GM23338 (cell line): ENCODE data around the gene TENM3. TPM values are rescaled to one million over a fixed set of nuclear protein-coding genes. Genes with fewer than 3 reads are reported as not detected.

ENCODE experiments used
- ATAC-seq: fragments of 200-7000 bp; cut with Tn5 transposase; 3 replicates; pipeline ENCODE4 v1.9.1; 2020
- DNase-seq: peaks from one replicate; pipeline ENCODE4 v3.0.0-alpha.2; 2015; ENCODE audit warnings: low spot score
- H2AFZ ChIP-seq: fragments of 200-600 bp; sonication (generic); 2 replicates; pipeline ENCODE4 v1.8.0; 2016; ENCODE audit warnings: antibody characterized with exemption, mild to moderate bottlenecking, moderate library complexity
- H3F3A ChIP-seq: fragments of 200-600 bp; sonication (generic); replicated peaks from 2 replicates; pipeline ENCODE4 v1.8.0; 2017; ENCODE audit warnings: antibody characterized with exemption, mixed run types, low read depth
- H3K27ac ChIP-seq: fragments of 200-600 bp; sonication (generic); 2 replicates; pipeline ENCODE4 v1.6.1; 2016; ENCODE audit warnings: low read depth
- H3K27me3 ChIP-seq: fragments of 200-600 bp; sonication (generic); 2 replicates; pipeline ENCODE4 v1.8.0; 2016; ENCODE audit warnings: mild to moderate bottlenecking, mixed run types, moderate library complexity; ENCODE audit not compliant: insufficient read depth
- H3K36me3 ChIP-seq: fragments of 200-600 bp; sonication (generic); 2 replicates; pipeline ENCODE4 v1.8.0; 2016; ENCODE audit warnings: mild to moderate bottlenecking; ENCODE audit not compliant: insufficient read depth
- H3K4me1 ChIP-seq: fragments of 200-600 bp; sonication (generic); 2 replicates; pipeline ENCODE4 v1.8.0; 2016; ENCODE audit warnings: mild to moderate bottlenecking, moderate library complexity; ENCODE audit not compliant: insufficient read depth
- H3K4me2 ChIP-seq: fragments of 200-600 bp; sonication (generic); 2 replicates; pipeline ENCODE4 v1.7.1; 2017; ENCODE audit warnings: mixed run types
- H3K4me3 ChIP-seq: fragments of 200-600 bp; sonication (generic); 2 replicates; pipeline ENCODE4 v1.6.1; 2016; ENCODE audit warnings: mixed run types
- H3K79me2 ChIP-seq: fragments of 200-600 bp; sonication (generic); replicated peaks from 2 replicates; pipeline ENCODE4 v1.8.0; 2017; ENCODE audit warnings: mild to moderate bottlenecking; ENCODE audit not compliant: insufficient read depth
- H3K9me2 ChIP-seq: fragments of 200-600 bp; sonication (generic); 2 replicates; pipeline ENCODE4 v1.8.0; 2017; ENCODE audit not compliant: insufficient read depth
- H4K20me1 ChIP-seq: fragments of 200-600 bp; sonication (generic); replicated peaks from 2 replicates; pipeline ENCODE4 v1.8.0; 2017; ENCODE audit warnings: mild to moderate bottlenecking; ENCODE audit not compliant: insufficient read depth
- H3K27ac Mint-ChIP-seq: 2 replicates; pipeline ENCODE4 v1.8.0; 2020; ENCODE audit warnings: inconsistent platforms, mild to moderate bottlenecking, moderate library complexity, mixed read lengths
- H3K27me3 Mint-ChIP-seq: 3 replicates; pipeline ENCODE4 v1.8.0; 2022; ENCODE audit warnings: low read depth, mild to moderate bottlenecking, moderate library complexity, mixed read lengths, inconsistent platforms; ENCODE audit not compliant: insufficient read depth, poor library complexity
- H3K36me3 Mint-ChIP-seq: 3 replicates; pipeline ENCODE4 v1.8.0; 2021; ENCODE audit warnings: low read depth, mild to moderate bottlenecking, inconsistent platforms, moderate library complexity, mixed read lengths
- H3K4me1 Mint-ChIP-seq: 3 replicates; pipeline ENCODE4 v1.8.0; 2020; ENCODE audit warnings: mild to moderate bottlenecking, inconsistent platforms, mixed read lengths
- H3K4me3 Mint-ChIP-seq: 3 replicates; pipeline ENCODE4 v1.8.0; 2021; ENCODE audit warnings: moderate library complexity, mild to moderate bottlenecking, inconsistent platforms, mixed read lengths
- H3K9me3 Mint-ChIP-seq: 3 replicates; pipeline ENCODE4 v1.8.0; 2020; ENCODE audit warnings: moderate library complexity, mild to moderate bottlenecking, inconsistent platforms, mixed read lengths
- CREB1 ChIP-seq: fragments of 250-450 bp; sonication (Bioruptor Pico); IDR thresholded peaks from 2 replicates; pipeline ENCODE4 v1.5.0; 2020; ENCODE audit warnings: low read depth, mild to moderate bottlenecking, moderate library complexity
- CTCF ChIP-seq, 2 experiments: fragments of 200-600 bp in 1 of 2; sonication (generic) in 1 of 2; conservative IDR thresholded peaks; 2 replicates each; pipeline versions ENCODE4 v1.5.1 to v1.6.1; 2016 to 2017; ENCODE audit warnings: antibody characterized with exemption in 2 of 2, low read depth in 2 of 2, mild to moderate bottlenecking in 2 of 2, moderate library complexity in 1 of 2
- NANOG ChIP-seq: IDR thresholded peaks from 2 replicates; pipeline ENCODE4 v1.6.1; 2016; ENCODE audit warnings: antibody characterized with exemption, borderline replicate concordance
- POLR2AphosphoS5 ChIP-seq: IDR thresholded peaks from 2 replicates; pipeline ENCODE4 v1.6.1; 2016; ENCODE audit warnings: antibody characterized with exemption, low read depth
- REST ChIP-seq: IDR thresholded peaks from one replicate; pipeline ENCODE4 v1.6.1; 2018; ENCODE audit warnings: antibody characterized with exemption; ENCODE audit not compliant: unreplicated experiment
- ZNF331 ChIP-seq: fragments of 250-450 bp; sonication (Bioruptor Pico); IDR thresholded peaks from 2 replicates; pipeline ENCODE4 v1.5.0; 2020; ENCODE audit warnings: low read depth, mild to moderate bottlenecking, moderate library complexity
- ZNF462 ChIP-seq: fragments of 250-450 bp; sonication (Bioruptor Pico); IDR thresholded peaks from 2 replicates; pipeline ENCODE4 v1.5.0; 2020; ENCODE audit warnings: mild to moderate bottlenecking, moderate library complexity
- polyA plus RNA-seq: library from polyadenylated mRNA; unstranded; fragments of >200 nt; fragmentation: Nextera tagmentation; extraction: Ambion mirVana; gene quantifications from 2 replicates; pipeline ENCODE4 v1.2.1, GENCODE V29; 2016
- total RNA-seq: library from RNA; depleted of rRNA; stranded (reverse); fragments of >200 nt; shearing (Covaris generic); gene quantifications from 2 replicates; pipeline ENCODE4 v1.2.3, GENCODE V29; 2014

Gene TENM3
- total and polyA plus RNA-seq, 2 experiments from 2014 or later: 22.2 to 128 TPM

- TF ChIP-seq CTCF (conservative IDR thresholded peaks at IDR 0.05; ENCODE audit: low read depth in 2 of 2) (no peak), REST (no peak), ZNF462 (CRISPR knock-in tag) (no peak)
These were observed 543.8 kb downstream of the TENM3 start (continued) for GRCh38 chr4:182786991-182787390.

GRCh38 chr4:182788201-182788600 lies 545.0 kb downstream of the TENM3 start:
- no peaks in the 10 kb centered on the region for H3K4me1 Mint-ChIP-seq
- Histone ChIP-seq H3F3A (no peaks in the 10 kb centered on the region), H3K4me1 (no peaks in the 10 kb centered on the region; the same call in 1 of the 2 replicates), H3K79me2 (no peaks in the 10 kb centered on the region), H3K27ac (no peak overlapping the region), H4K20me1 (no peaks in the 10 kb centered on the region), H3K4me2 (no peak overlapping the region), H3K4me3 (no peak overlapping the region), H3K36me3 (peaks cover 9% of the 10 kb centered on the region; the same call in 1 of the 2 replicates), H3K9me2 (no peaks in the 10 kb centered on the region), H2AFZ (no peak overlapping the region), H3K27me3 (no peaks in the 10 kb centered on the region)
- peaks cover 27% of the 10 kb centered on the region for H3K9me3 Mint-ChIP-seq
- H3K36me3 Mint-ChIP-seq: peaks cover 45% of the 10 kb centered on the region
- H3K27ac Mint-ChIP-seq: no peak overlapping the region
- DNase-seq: no peak
- no peaks in the 10 kb centered on the region for H3K27me3 Mint-ChIP-seq
- no peak overlapping the region for H3K4me3 Mint-ChIP-seq
- no peak for ATAC-seq
- TF ChIP-seq ZNF331 (no peak), CREB1 (no peak), CTCF (conservative IDR thresholded peaks at IDR 0.05; ENCODE audit: low read depth in 2 of 2) (no peak), NANOG (no peak), POLR2AphosphoS5 (no peak)
